IPS DF 6.9 (cell line): ENCODE measurements around the gene MACROD2.

Source experiments
- DNase-seq: peaks from one replicate; pipeline ENCODE4 v3.0.0-alpha.2; 2013; ENCODE audit warnings: low read depth, low spot score
- H3K27ac ChIP-seq: one replicate; pipeline ENCODE4 v1.5.1; 2013; ENCODE audit warnings: low read length, control low read depth
- H3K27me3 ChIP-seq: 2 replicates; pipeline ENCODE4 v1.6.1; 2013; ENCODE audit warnings: mild to moderate bottlenecking, low read length; ENCODE audit not compliant: control insufficient read depth, insufficient read depth
- H3K36me3 ChIP-seq: 2 replicates; pipeline ENCODE4 v1.6.1; 2013; ENCODE audit warnings: low read length; ENCODE audit not compliant: control insufficient read depth, insufficient read depth
- H3K4me1 ChIP-seq: 2 replicates; pipeline ENCODE4 v1.6.1; 2013; ENCODE audit warnings: low read length; ENCODE audit not compliant: control insufficient read depth, insufficient read depth
- H3K4me3 ChIP-seq: 2 replicates; pipeline ENCODE4 v1.5.1; 2013; ENCODE audit warnings: mild to moderate bottlenecking, low read length
- H3K9me3 ChIP-seq: 2 replicates; pipeline ENCODE4 v1.6.1; 2013; ENCODE audit warnings: low read length, inconsistent platforms; ENCODE audit not compliant: control insufficient read depth, insufficient read depth
- WGBS: extraction: QIAGEN DNeasy Blood & Tissue Kit; methylation state at CpG from one replicate; pipeline ENCODE4 v1.1.7; 2013; ENCODE audit warnings: mixed read lengths, missing lambda C conversion rate; ENCODE audit not compliant: insufficient read length, insufficient coverage; 5-methylcytosine and 5-hydroxymethylcytosine counted together

Gene MACROD2

DNA sequence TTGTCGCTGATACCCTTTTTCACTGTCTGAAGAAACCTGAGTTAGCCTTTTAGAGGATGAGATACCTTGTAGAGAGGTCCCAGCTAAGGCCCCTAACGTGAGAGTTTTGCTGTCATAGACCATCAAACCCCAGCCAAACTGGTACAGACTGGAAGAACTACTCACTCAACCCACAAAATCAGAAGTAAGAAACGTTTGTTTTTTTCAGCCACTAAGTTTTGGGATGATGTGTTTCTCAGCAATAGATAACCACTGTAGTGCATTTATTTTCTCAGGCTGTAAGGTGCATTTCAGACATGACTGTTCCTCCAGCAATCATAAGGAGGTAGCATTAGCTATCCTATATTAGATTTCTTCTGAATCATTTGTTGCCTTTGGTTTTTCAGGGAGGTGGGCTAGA is 749.4 kb downstream of the MACROD2 start:
- Histone ChIP-seq H3K4me3 (no peak overlapping the region), H3K36me3 (no peaks in the 10 kb centered on the region), H3K27me3 (no peaks in the 10 kb centered on the region), H3K27ac (no peak overlapping the region), H3K4me1 (no peaks in the 10 kb centered on the region), H3K9me3 (no peaks in the 10 kb centered on the region)
- no CpG with 5 or more reads among the region's 3 CpGs for WGBS
- DNase-seq, result no peak

- no peak overlapping the region for H3K4me3 ChIP-seq
- no CpG with 5 or more reads among the region's 2 CpGs for WGBS
These were observed 750.5 kb downstream of the MACROD2 start for GRCh38 chr20:14745830-14746229.

DNA sequence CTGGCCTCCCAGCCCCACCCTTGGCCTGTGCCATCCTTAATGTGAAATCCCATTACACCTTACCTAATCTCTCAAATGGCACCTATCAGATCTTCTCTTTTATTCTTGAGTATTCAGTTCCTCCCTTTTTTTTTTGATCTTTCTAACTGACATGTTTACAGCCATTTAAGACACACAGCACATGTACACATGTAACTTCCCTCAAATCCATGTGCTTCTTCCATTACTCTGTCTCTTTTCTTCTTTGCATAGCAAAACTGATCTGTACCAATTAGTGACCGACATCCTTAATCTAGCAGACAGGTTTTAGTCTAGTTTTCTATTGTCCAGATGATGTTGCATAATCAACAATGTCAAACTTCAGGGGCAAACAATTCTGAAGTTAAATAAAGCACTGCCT is 755.9 kb downstream of the MACROD2 start:
- no CpG with 5 or more reads among the region's 1 CpG for WGBS
- no peaks in the 10 kb centered on the region for H3K9me3 ChIP-seq
- no peaks in the 10 kb centered on the region for H3K4me1 ChIP-seq
- H3K36me3 ChIP-seq, result no peaks in the 10 kb centered on the region
- H3K4me3 ChIP-seq, result no peak overlapping the region
- no peak for DNase-seq
- no peak overlapping the region for H3K27ac ChIP-seq
- no peaks in the 10 kb centered on the region for H3K27me3 ChIP-seq

More at GRCh38 chr20:14745830-14746229, 750.5 kb downstream of the MACROD2 start:
- Histone ChIP-seq H3K4me1 (no peaks in the 10 kb centered on the region), H3K27ac (no peak overlapping the region), H3K36me3 (no peaks in the 10 kb centered on the region), H3K9me3 (no peaks in the 10 kb centered on the region), H3K27me3 (no peaks in the 10 kb centered on the region)
- no peak for DNase-seq

DNA sequence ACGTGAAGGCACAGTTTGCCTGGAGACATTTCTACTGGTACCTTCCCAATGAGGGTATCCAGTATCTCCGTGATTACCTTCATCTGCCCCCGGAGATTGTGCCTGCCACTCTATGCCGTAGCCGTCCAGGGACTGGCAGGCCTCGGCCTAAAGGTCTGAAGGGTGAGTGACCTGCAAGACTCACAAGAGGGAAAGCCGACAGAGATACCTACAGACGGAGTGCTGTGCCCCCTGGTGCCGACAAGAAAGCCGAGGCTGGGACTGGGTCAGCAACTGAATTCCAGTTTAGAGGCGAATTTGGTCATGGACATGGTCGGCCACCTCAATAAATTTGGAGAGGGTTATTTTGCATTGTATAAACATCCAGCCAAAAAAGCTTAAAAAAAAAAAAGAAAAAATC is 762.4 kb downstream of the MACROD2 start:
- no peaks in the 10 kb centered on the region for H3K36me3 ChIP-seq
- no peak overlapping the region for H3K4me3 ChIP-seq
- no peak overlapping the region for H3K27ac ChIP-seq
- peaks cover 2% of the 10 kb centered on the region for H3K4me1 ChIP-seq
- no peaks in the 10 kb centered on the region for H3K9me3 ChIP-seq
- DNase-seq, result no peak
- no peaks in the 10 kb centered on the region for H3K27me3 ChIP-seq
- WGBS, result no CpG with 5 or more reads among the region's 12 CpGs

DNA sequence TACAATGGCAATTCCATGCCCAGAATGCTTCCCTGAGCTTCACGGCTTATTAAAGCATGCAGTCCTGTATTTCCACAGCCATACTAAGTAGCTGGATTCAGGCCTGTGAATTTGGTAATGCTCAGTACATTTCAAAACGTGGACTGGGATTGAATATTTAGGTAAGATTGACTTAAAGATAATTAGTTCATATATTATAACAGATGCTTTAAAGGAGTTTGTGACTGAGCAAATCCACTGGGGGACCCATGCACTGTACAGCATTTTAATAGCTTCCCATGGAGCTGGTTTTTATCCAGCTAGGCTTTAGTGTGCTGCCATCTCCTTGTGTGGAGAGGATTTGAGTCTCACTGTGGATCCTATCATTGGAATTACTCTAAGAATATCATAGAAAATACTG is 763.0 kb downstream of the MACROD2 start:
- DNase-seq, result no peak
- H3K27ac ChIP-seq, result no peak overlapping the region

DNA sequence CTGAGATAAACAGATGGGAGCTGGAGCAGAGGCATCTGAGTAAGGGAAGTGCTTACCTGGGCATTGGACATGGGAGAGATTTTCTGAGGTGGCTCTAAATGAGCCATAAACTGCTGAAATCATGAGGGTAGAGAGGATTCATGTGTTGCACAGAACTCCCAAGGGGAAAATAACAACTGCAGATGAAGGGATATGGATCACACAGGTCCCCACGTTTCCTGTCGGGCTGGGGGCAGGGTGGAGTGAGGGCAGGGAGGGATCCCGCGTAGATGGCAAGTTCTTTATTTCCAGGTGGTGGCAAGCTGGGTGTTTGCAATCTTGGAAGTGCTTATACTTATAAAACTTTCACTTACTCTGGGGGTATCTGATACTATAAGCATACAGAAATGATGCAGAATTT is 764.7 kb downstream of the MACROD2 start:
- H3K36me3 ChIP-seq, result no peaks in the 10 kb centered on the region
- WGBS, result no CpG with 5 or more reads among the region's 4 CpGs
- H3K27ac ChIP-seq, result no peak overlapping the region
- H3K9me3 ChIP-seq, result no peaks in the 10 kb centered on the region
- H3K27me3 ChIP-seq, result no peaks in the 10 kb centered on the region
- peaks cover 2% of the 10 kb centered on the region for H3K4me1 ChIP-seq
- H3K4me3 ChIP-seq, result no peak overlapping the region
- DNase-seq, result no peak

More for the DNA sequence above, 763.0 kb downstream of the MACROD2 start:
- Histone ChIP-seq H3K4me3 (no peak overlapping the region), H3K4me1 (peaks cover 2% of the 10 kb centered on the region), H3K9me3 (no peaks in the 10 kb centered on the region), H3K36me3 (no peaks in the 10 kb centered on the region), H3K27me3 (no peaks in the 10 kb centered on the region)
- no CpG with 5 or more reads among the region's 2 CpGs for whole genome bisulfite sequencing

GRCh38 chr20:14761903-14762302 is 766.6 kb downstream of the MACROD2 start:
- H3K27ac ChIP-seq, result no peak overlapping the region
- no peaks in the 10 kb centered on the region for H3K36me3 ChIP-seq
- DNase-seq, result no peak
- H3K4me1 ChIP-seq, result peaks cover 2% of the 10 kb centered on the region
- WGBS, result no CpG with 5 or more reads among the region's 5 CpGs
- no peaks in the 10 kb centered on the region for H3K27me3 ChIP-seq
- H3K4me3 ChIP-seq, result no peak overlapping the region
- no peaks in the 10 kb centered on the region for H3K9me3 ChIP-seq

- WGBS, result no CpG with 5 or more reads among the region's 6 CpGs
- Histone ChIP-seq H3K36me3 (no peaks in the 10 kb centered on the region), H3K27me3 (no peaks in the 10 kb centered on the region), H3K4me3 (no peak overlapping the region), H3K27ac (no peak overlapping the region), H3K4me1 (peaks cover 2% of the 10 kb centered on the region), H3K9me3 (no peaks in the 10 kb centered on the region)
- DNase-seq, result no peak
These were observed 769.4 kb downstream of the MACROD2 start for GRCh38 chr20:14764511-14765369.

GRCh38 chr20:14765370-14765701 is 770.0 kb downstream of the MACROD2 start:
- H3K27ac ChIP-seq, result no peak overlapping the region
- peaks cover 1% of the 10 kb centered on the region; the same call in 1 of the 2 replicates for H3K4me1 ChIP-seq
- no peaks in the 10 kb centered on the region for H3K9me3 ChIP-seq
- no peaks in the 10 kb centered on the region for H3K36me3 ChIP-seq
- H3K27me3 ChIP-seq, result no peaks in the 10 kb centered on the region
- H3K4me3 ChIP-seq, result no peak overlapping the region
- DNase-seq, result no peak
- WGBS, result no CpG with 5 or more reads among the region's 3 CpGs

GRCh38 chr20:14773486-14773885 is 778.2 kb downstream of the MACROD2 start:
- no peak for DNase-seq
- Histone ChIP-seq H3K4me1 (no peaks in the 10 kb centered on the region), H3K4me3 (no peak overlapping the region), H3K27me3 (no peaks in the 10 kb centered on the region), H3K36me3 (no peaks in the 10 kb centered on the region), H3K9me3 (no peaks in the 10 kb centered on the region), H3K27ac (no peak overlapping the region)

GRCh38 chr20:14775778-14776177 is 780.5 kb downstream of the MACROD2 start:
- Histone ChIP-seq H3K27ac (no peak overlapping the region), H3K36me3 (no peaks in the 10 kb centered on the region), H3K9me3 (no peaks in the 10 kb centered on the region), H3K4me1 (no peaks in the 10 kb centered on the region), H3K27me3 (no peaks in the 10 kb centered on the region), H3K4me3 (no peak overlapping the region)
- DNase-seq, result no peak
- no CpG with 5 or more reads among the region's 2 CpGs for WGBS
